Muscle layer of duodenum (tissue), 2 donors: Measurements from ENCODE around the gene DCN.

ENCODE experiments used
- H3K27ac ChIP-seq: one replicate; pipeline ENCODE4 v1.7.0; 2013; ENCODE audit warnings: mild to moderate bottlenecking, low read length
- H3K27me3 ChIP-seq: one replicate; pipeline ENCODE4 v1.7.0; 2013; ENCODE audit warnings: low read depth, mild to moderate bottlenecking, control low read depth, low read length
- H3K36me3 ChIP-seq, 2 donors: one replicate each; pipeline ENCODE4 v1.7.0; 2013; ENCODE audit warnings: low read length in 2 of 2, control low read depth in 1 of 2, mild to moderate bottlenecking in 1 of 2; ENCODE audit not compliant: insufficient read depth in 2 of 2, control insufficient read depth in 1 of 2
- H3K4me1 ChIP-seq, 2 donors: one replicate each; pipeline ENCODE4 v1.7.0; 2013; ENCODE audit warnings: low read length in 2 of 2, mild to moderate bottlenecking in 2 of 2, control low read depth in 1 of 2, moderate library complexity in 1 of 2; ENCODE audit not compliant: insufficient read depth in 2 of 2, control insufficient read depth in 1 of 2
- H3K4me3 ChIP-seq, 2 donors: one replicate each; pipeline ENCODE4 v1.7.0; 2013; ENCODE audit warnings: low read length in 2 of 2, low read depth in 1 of 2, mild to moderate bottlenecking in 1 of 2
- H3K9me3 ChIP-seq, 2 donors: one replicate each; pipeline ENCODE4 v1.7.0; 2013; ENCODE audit warnings: low read length in 2 of 2, control low read depth in 1 of 2, mild to moderate bottlenecking in 1 of 2; ENCODE audit not compliant: control insufficient read depth in 1 of 2
- donor health status: healthy.

The DCN gene

GRCh38 chr12:91186156-91186555 is 3.5 kb upstream of the DCN start:
- H3K36me3 ChIP-seq, result peaks cover 0 to 8% of the 10 kb centered on the region in 2 donors
- H3K27me3 ChIP-seq, result no peaks in the 10 kb centered on the region
- no peak overlapping the region for H3K27ac ChIP-seq
- H3K4me3 ChIP-seq, result no peak overlapping the region
- peaks cover 0 to 11% of the 10 kb centered on the region in 2 donors for H3K4me1 ChIP-seq
- no peaks in the 10 kb centered on the region for H3K9me3 ChIP-seq

GRCh38 chr12:91185421-91185820 is 2.8 kb upstream of the DCN start:
- no peak overlapping the region for H3K4me3 ChIP-seq
- H3K27ac ChIP-seq, result no peak overlapping the region
- no peaks in the 10 kb centered on the region for H3K27me3 ChIP-seq
- H3K9me3 ChIP-seq, result no peaks in the 10 kb centered on the region
- peaks cover 0 to 13% of the 10 kb centered on the region in 2 donors for H3K36me3 ChIP-seq
- peaks cover 0 to 18% of the 10 kb centered on the region in 2 donors for H3K4me1 ChIP-seq

- Histone ChIP-seq H3K27ac (peak overlapping the region; percentile 88), H3K36me3 (peaks cover 0 to 29% of the 10 kb centered on the region in 2 donors), H3K4me3 (no peak overlapping the region), H3K9me3 (no peaks in the 10 kb centered on the region), H3K27me3 (no peaks in the 10 kb centered on the region), H3K4me1 (peaks cover 0 to 17% of the 10 kb centered on the region in 2 donors)
Observed at GRCh38 chr12:91183551-91183950, 934 bp upstream of the DCN start.

GRCh38 chr12:91180582-91181395 is 1.8 kb downstream of the DCN start:
- H3K27me3 ChIP-seq, result no peaks in the 10 kb centered on the region
- H3K9me3 ChIP-seq, result no peaks in the 10 kb centered on the region
- peaks cover 0 to 15% of the 10 kb centered on the region in 2 donors for H3K4me1 ChIP-seq
- H3K36me3 ChIP-seq, result peaks cover 0 to 32% of the 10 kb centered on the region in 2 donors
- H3K27ac ChIP-seq, result peak overlapping the region; percentile 88
- H3K4me3 ChIP-seq, result peak overlapping the region; percentile 56 to 58

GRCh38 chr12:91179966-91180561 is 2.6 kb downstream of the DCN start:
- Histone ChIP-seq H3K36me3 (peaks cover 0 to 32% of the 10 kb centered on the region in 2 donors), H3K27ac (peak overlapping the region; percentile 88), H3K4me3 (peak overlapping the region; percentile 56 to 58), H3K4me1 (peaks cover 0 to 15% of the 10 kb centered on the region in 2 donors), H3K9me3 (no peaks in the 10 kb centered on the region), H3K27me3 (no peaks in the 10 kb centered on the region)

GRCh38 chr12:91179315-91179714 is 3.3 kb downstream of the DCN start:
- Histone ChIP-seq H3K27me3 (no peaks in the 10 kb centered on the region), H3K36me3 (peaks cover 0 to 32% of the 10 kb centered on the region in 2 donors), H3K4me1 (peaks cover 0 to 15% of the 10 kb centered on the region in 2 donors), H3K4me3 (peak overlapping the region; percentile 58 to 61), H3K27ac (peak overlapping the region; percentile 54), H3K9me3 (no peaks in the 10 kb centered on the region)

- H3K36me3 ChIP-seq, result peaks cover 0 to 32% of the 10 kb centered on the region in 2 donors
- peaks cover 0 to 15% of the 10 kb centered on the region in 2 donors for H3K4me1 ChIP-seq
- peak overlapping the region; percentile 58 to 61 for H3K4me3 ChIP-seq
- H3K27ac ChIP-seq, result peak overlapping the region; percentile 54
- no peaks in the 10 kb centered on the region for H3K9me3 ChIP-seq
- H3K27me3 ChIP-seq, result no peaks in the 10 kb centered on the region
Observed at GRCh38 chr12:91178781-91179180, 3.8 kb downstream of the DCN start.

GRCh38 chr12:91178139-91178561 is 4.5 kb downstream of the DCN start:
- Histone ChIP-seq H3K9me3 (no peaks in the 10 kb centered on the region), H3K27me3 (no peaks in the 10 kb centered on the region), H3K36me3 (peaks cover 0 to 32% of the 10 kb centered on the region in 2 donors), H3K27ac (peak overlapping the region; percentile 54), H3K4me3 (peak overlapping the region; percentile 58 to 61), H3K4me1 (peaks cover 0 to 15% of the 10 kb centered on the region in 2 donors)

GRCh38 chr12:91177381-91177780 is 5.2 kb downstream of the DCN start:
- Histone ChIP-seq H3K27me3 (no peaks in the 10 kb centered on the region), H3K27ac (peak overlapping the region; percentile 34), H3K4me3 (peak overlapping the region; percentile 40 to 43), H3K36me3 (peaks cover 0 to 32% of the 10 kb centered on the region in 2 donors), H3K4me1 (peaks cover 0 to 10% of the 10 kb centered on the region in 2 donors), H3K9me3 (no peaks in the 10 kb centered on the region)

- H3K36me3 ChIP-seq, result peaks cover 0 to 27% of the 10 kb centered on the region in 2 donors
- peak overlapping the region; percentile 40 to 43 for H3K4me3 ChIP-seq
- peaks cover 0 to 10% of the 10 kb centered on the region in 2 donors for H3K4me1 ChIP-seq
- no peaks in the 10 kb centered on the region for H3K9me3 ChIP-seq
- no peaks in the 10 kb centered on the region for H3K27me3 ChIP-seq
- peak overlapping the region; percentile 34 for H3K27ac ChIP-seq
Observed at GRCh38 chr12:91176915-91177314, 5.7 kb downstream of the DCN start.

- H3K27ac ChIP-seq, result no peak overlapping the region
Observed at GRCh38 chr12:91176358-91176757, 6.3 kb downstream of the DCN start.

More at GRCh38 chr12:91176358-91176757, 6.3 kb downstream of the DCN start:
- H3K4me1 ChIP-seq, result peaks cover 0 to 10% of the 10 kb centered on the region in 2 donors
- H3K27me3 ChIP-seq, result no peaks in the 10 kb centered on the region
- H3K4me3 ChIP-seq, result peak overlapping the region; percentile 8 to 43
- peaks cover 0 to 25% of the 10 kb centered on the region in 2 donors for H3K36me3 ChIP-seq
- H3K9me3 ChIP-seq, result no peaks in the 10 kb centered on the region
